HepG2 (cell line): Measurements from ENCODE around the gene DEPDC5. TPM values are rescaled to one million over a fixed set of nuclear protein-coding genes. Genes with fewer than 3 reads are reported as not detected.

Source experiments
- ATAC-seq: fragments of 200-7000 bp; cut with Tn5 transposase; 3 replicates; pipeline ENCODE4 v1.9.1; 2020; ENCODE audit warnings: mild to moderate bottlenecking, moderate library complexity
- BruUV-seq: library from RNA; stranded (reverse); fragments of 400-500 nt; replicated peaks from 2 replicates; lab custom pipeline; 2021; lab: Mats Ljungman, UMichigan
- CTCF ChIA-PET: fragments of 300-600 bp; formaldehyde crosslinking; extraction: SDS; loops from one replicate; lab custom pipeline; 2021; ENCODE audit warnings: low total read pairs, inconsistent platforms, low intra/inter-chr PET ratio; lab: Yijun Ruan, JAX
- POLR2A ChIA-PET: fragments of 350-600 bp; sonication (Branson Sonifier 250); formaldehyde crosslinking; loops from one replicate; lab custom pipeline; 2020; ENCODE audit warnings: antibody characterized with exemption, inconsistent platforms; lab: Yijun Ruan, JAX
- DNase-seq: peaks from one replicate; pipeline ENCODE4 v3.0.0-alpha.2; 2015; ENCODE audit warnings: low spot score
- FAIRE-seq: peaks from 3 replicates; lab custom pipeline; 2011; peaks lifted over from hg19 to GRCh38; lab: Jason Lieb, UNC
- H2AFZ ChIP-seq: one replicate; pipeline ENCODE4 v1.6.1; 2011; ENCODE audit warnings: low read length, inconsistent platforms
- H3K27ac ChIP-seq: fragments of 300-600 bp; 3 replicates; pipeline ENCODE4 v1.8.0; 2011; ENCODE audit warnings: mixed run types, mild to moderate bottlenecking, mixed read lengths, low read length, inconsistent platforms; ENCODE audit not compliant: insufficient read depth; ENCODE audit errors: extremely low read length
- H3K27me3 ChIP-seq, 2 experiments: fragments of 200-600 bp in 1 of 2; 2 replicates in 1 of 2; 3 replicates in 1 of 2; pipeline versions ENCODE4 v1.6.0 to v1.8.0; 2011; ENCODE audit warnings: low read length in 2 of 2, mild to moderate bottlenecking in 2 of 2, moderate library complexity in 2 of 2, inconsistent platforms in 1 of 2; ENCODE audit not compliant: insufficient read depth in 2 of 2, control insufficient read depth in 1 of 2
- H3K36me3 ChIP-seq, 2 experiments: fragments of 200-600 bp in 1 of 2; replicated peaks in 1 of 2; 2 replicates in 1 of 2; 3 replicates in 1 of 2; pipeline versions ENCODE4 v1.5.1 to v1.8.0; 2011; ENCODE audit warnings: low read length in 2 of 2, inconsistent platforms in 1 of 2; ENCODE audit not compliant: insufficient read depth in 2 of 2, control insufficient read depth in 1 of 2
- H3K4me1 ChIP-seq: 2 replicates; pipeline ENCODE4 v1.5.1; 2012; ENCODE audit warnings: low read length, inconsistent platforms; ENCODE audit not compliant: insufficient read depth
- H3K4me2 ChIP-seq: 2 replicates; pipeline ENCODE4 v1.6.0; 2011; ENCODE audit warnings: low read depth, low read length, inconsistent platforms
- H3K4me3 ChIP-seq, 3 experiments: fragments of 200-600 bp in 1 of 3; sonication (generic), shearing (Covaris generic) in 1 of 3; replicated peaks in 1 of 3; 2 replicates each; pipeline ENCODE4 v1.5.1; 2011 to 2016; ENCODE audit warnings: low read length in 3 of 3, inconsistent platforms in 2 of 3, low read depth in 2 of 3, mild to moderate bottlenecking in 2 of 3, control low read depth in 1 of 3, mixed read lengths in 1 of 3; ENCODE audit not compliant: insufficient read depth in 1 of 3
- H3K79me2 ChIP-seq: one replicate; pipeline ENCODE4 v1.6.1; 2011; ENCODE audit warnings: low read length, inconsistent platforms; ENCODE audit not compliant: insufficient read depth
- H3K9ac ChIP-seq: 2 replicates; pipeline ENCODE4 v1.6.0; 2011; ENCODE audit warnings: mild to moderate bottlenecking, low read depth, low read length, inconsistent platforms; ENCODE audit not compliant: insufficient read depth
- H3K9me3 ChIP-seq: 2 replicates; pipeline ENCODE4 v1.5.1; 2012; ENCODE audit warnings: mild to moderate bottlenecking, low read length
- H4K20me1 ChIP-seq: 2 replicates; pipeline ENCODE4 v1.6.0; 2011; ENCODE audit warnings: inconsistent platforms, mild to moderate bottlenecking, low read length, moderate library complexity; ENCODE audit not compliant: insufficient read depth
- CEBPG ChIP-seq: IDR thresholded peaks from 2 replicates; pipeline ENCODE4 v1.6.1; 2016
- MAFF ChIP-seq: IDR thresholded peaks from 2 replicates; pipeline ENCODE4 v1.6.1; 2011; ENCODE audit warnings: low read depth, low read length, improper control_type of control experiment
- MAFK ChIP-seq, 2 experiments: IDR thresholded peaks in 1 of 2; conservative IDR thresholded peaks in 1 of 2; 2 replicates each; pipeline ENCODE4 v1.6.1; 2011; ENCODE audit warnings: improper control_type of control experiment in 2 of 2, low read length in 2 of 2
- NCOA2 ChIP-seq: sonication (generic); formaldehyde crosslinking; IDR thresholded peaks from 2 replicates; pipeline ENCODE4 v1.8.0; 2022; ENCODE audit warnings: inconsistent platforms
- NFIC ChIP-seq: IDR thresholded peaks from 2 replicates; pipeline ENCODE4 v1.6.1; 2012; ENCODE audit warnings: mild to moderate bottlenecking, low read length, inconsistent platforms
- SIX4 ChIP-seq: sonication (generic); formaldehyde crosslinking; IDR thresholded peaks from 2 replicates; pipeline ENCODE4 v1.4.0; 2020; ENCODE audit warnings: missing genetic modification reagents
- SNAPC2 ChIP-seq: sonication (generic); formaldehyde crosslinking; IDR thresholded peaks from 2 replicates; pipeline ENCODE4 v1.8.1; 2022; ENCODE audit warnings: mild to moderate bottlenecking, missing genetic modification reagents
- SP2 ChIP-seq: sonication (generic); formaldehyde crosslinking; IDR thresholded peaks from 2 replicates; pipeline ENCODE4 v1.5.1; 2020; ENCODE audit warnings: mild to moderate bottlenecking, missing genetic modification reagents
- STAG1 ChIP-seq: sonication (generic); formaldehyde crosslinking; IDR thresholded peaks from 2 replicates; pipeline ENCODE4 v1.4.0; 2020; ENCODE audit warnings: missing genetic modification reagents
- THAP11 ChIP-seq: IDR thresholded peaks from 2 replicates; pipeline ENCODE4 v1.6.1; 2016; ENCODE audit warnings: missing biosample characterization, missing genetic modification reagents
- ZMYM2 ChIP-seq: sonication (generic); formaldehyde crosslinking; IDR thresholded peaks from 2 replicates; pipeline ENCODE4 v1.8.0; 2022; ENCODE audit warnings: mild to moderate bottlenecking, missing genetic modification reagents
- ZNF616 ChIP-seq: sonication (generic); formaldehyde crosslinking; IDR thresholded peaks from 2 replicates; pipeline ENCODE4 v1.5.0; 2020; ENCODE audit warnings: low read depth, mild to moderate bottlenecking, missing genetic modification reagents
- ZNF879 ChIP-seq: sonication (generic); formaldehyde crosslinking; IDR thresholded peaks from 2 replicates; pipeline ENCODE4 v1.8.1; 2023; ENCODE audit warnings: missing genetic modification reagents
- WGBS: methylation state at CpG from one replicate; pipeline ENCODE4 v1.1.6; 2017; ENCODE audit warnings: low lambda C conversion rate; 5-methylcytosine and 5-hydroxymethylcytosine counted together
- in situ Hi-C: cut with HindIII; loops from 2 replicates; pipeline ENCODE4 v1.10.0; 2017; ENCODE audit warnings: low pct_unique_long_range_greater_than_20kb; ENCODE audit not compliant: extremely low pct_ligation_motif_present
- intact Hi-C: fragments of 100-400 bp; cut with micrococcal nuclease; formaldehyde crosslinking; loops from one replicate; pipeline ENCODE4 v1.10.0; 2022; ENCODE audit not compliant: unreplicated experiment
- polyA plus RNA-seq, 8 experiments: library from polyadenylated mRNA; depleted of rRNA in 3 of 8; stranded (reverse) in 7 of 8; unstranded in 1 of 8; fragments of >200 nt; fragmentation: Illumina TruSeq in 4 of 8; extraction: Trizol in 4 of 8; gene quantifications; 2 replicates each; pipeline versions ENCODE4 v1.2.1 to v1.2.3, GENCODE V29; 2011 to 2016; ENCODE audit warnings: low read depth in 4 of 8, missing spikeins in 1 of 8, mixed read lengths in 1 of 8; ENCODE audit not compliant: insufficient read depth in 1 of 8
- total RNA-seq, 5 experiments: library from RNA; depleted of rRNA; stranded (reverse); fragments of >200 nt; fragmentation: Illumina TruSeq; extraction: Trizol; gene quantifications; 2 replicates each; pipeline ENCODE4 v1.2.3, GENCODE V29; 2016; ENCODE audit warnings: low read depth in 1 of 5
- TF ChIP-seq, protein P1 (sequence below): sonication (generic); formaldehyde crosslinking; IDR thresholded peaks from 2 replicates; pipeline ENCODE4 v1.5.1; 2020; ENCODE audit warnings: missing genetic modification reagents, mild to moderate bottlenecking, borderline replicate concordance
- TF ChIP-seq, protein P2 (sequence below): sonication (generic); formaldehyde crosslinking; IDR thresholded peaks from 2 replicates; pipeline ENCODE4 v1.4.0; 2020; ENCODE audit warnings: mild to moderate bottlenecking, missing genetic modification reagents
- TF ChIP-seq, protein P3 (sequence below): sonication (generic); formaldehyde crosslinking; IDR thresholded peaks from 2 replicates; pipeline ENCODE4 v1.5.1; 2020; ENCODE audit warnings: mild to moderate bottlenecking, moderate library complexity, missing genetic modification reagents
- TF ChIP-seq, protein P4 (sequence below): sonication (generic); formaldehyde crosslinking; conservative IDR thresholded peaks from 2 replicates; pipeline ENCODE4 v1.8.0; 2022; ENCODE audit warnings: mild to moderate bottlenecking, moderate library complexity, missing genetic modification reagents

The DEPDC5 gene
- total and polyA plus RNA-seq, 2 of the 13 experiments (the other 11 are each of a cell fraction or from before 2014, with no cell fraction given): 9.8 to 12.4 TPM

DNA sequence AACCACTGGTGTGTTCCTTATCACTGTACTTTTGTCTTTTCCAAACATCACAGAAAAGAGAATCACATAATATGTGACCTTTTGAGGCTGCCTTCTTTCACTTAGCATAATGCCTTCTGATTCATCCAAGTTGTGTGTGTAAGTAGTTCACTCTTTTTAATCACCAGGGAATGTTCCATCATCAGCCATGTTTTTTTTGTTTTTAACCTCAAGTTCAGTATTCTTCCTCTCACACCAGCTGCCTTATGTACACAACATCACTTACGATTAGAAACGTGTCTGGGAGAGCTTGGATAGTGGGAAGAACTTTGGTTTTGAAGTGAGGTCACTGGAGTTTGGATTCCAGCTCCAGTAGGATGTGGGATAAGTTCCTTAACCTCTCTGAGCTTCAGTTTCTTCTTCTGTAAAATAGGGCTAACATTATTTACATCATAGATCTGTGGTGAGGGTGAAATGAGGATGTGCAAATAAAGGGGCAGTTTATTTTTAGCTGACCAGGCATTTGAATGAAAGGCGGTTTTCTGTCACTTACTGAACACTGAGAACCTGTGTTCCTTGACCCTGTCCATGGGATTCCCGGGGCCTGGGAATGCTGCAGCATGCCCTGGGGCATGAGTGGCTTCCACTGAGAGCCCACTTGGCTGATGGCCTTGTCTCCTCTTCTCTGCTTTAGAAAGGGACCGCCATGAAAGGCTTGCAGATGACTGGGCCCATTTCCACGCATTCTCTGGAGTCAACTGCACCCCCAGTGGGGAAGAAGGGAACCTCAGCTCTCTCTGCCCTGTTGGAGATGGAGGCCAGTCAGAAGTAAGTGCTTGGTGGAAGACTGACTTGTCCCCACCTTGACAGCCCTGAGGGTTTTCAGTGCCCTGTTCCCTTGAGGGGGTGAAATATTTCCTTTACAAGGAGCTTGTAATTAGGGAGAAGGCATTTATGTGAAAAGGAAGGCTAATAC lies 92.6 kb downstream of the DEPDC5 start:
- H3K27me3 ChIP-seq: no peaks in the 10 kb centered on the region
- POLR2A ChIA-PET: no interaction called here
- DNase-seq (no peak), ATAC-seq (peak; percentile 71), FAIRE-seq (peak; percentile 32)
- in situ Hi-C loops: no loop called here
- CTCF ChIA-PET: no interaction called here
- no peaks in the 10 kb centered on the region for H3K4me1 ChIP-seq
- no peak overlapping the region for H3K4me3 ChIP-seq
- no peak overlapping the region for H3K4me2 ChIP-seq
- 86% methylated on average over 6 of the region's 6 CpGs for WGBS
- H3K79me2 ChIP-seq: no peaks in the 10 kb centered on the region
- no peaks in the 10 kb centered on the region for H4K20me1 ChIP-seq
- no peak overlapping the region for H3K27ac ChIP-seq
- H3K9ac ChIP-seq: no peak overlapping the region
- peaks cover 12 to 49% of the 10 kb centered on the region in 2 experiments; a peak in 4 of 5 replicates for H3K36me3 ChIP-seq
- no TSS peak for BruUV-seq
- intact Hi-C loops: no loop called here
- H2AFZ ChIP-seq: no peak overlapping the region
- H3K9me3 ChIP-seq: no peaks in the 10 kb centered on the region
- TF ChIP-seq THAP11 (CRISPR knock-in tag) (no peak), NFIC (no peak), STAG1 (CRISPR knock-in tag) (peak; percentile 40; the same call in 1 of the 2 replicates), SNAPC2 (CRISPR knock-in tag) (no peak), ZNF616 (CRISPR knock-in tag) (no peak), SIX4 (CRISPR knock-in tag) (no peak), NCOA2 (CRISPR knock-in tag) (no peak), ZNF879 (CRISPR knock-in tag) (no peak), MAFF (peak; percentile 41; the same call in 1 of the 2 replicates), ZMYM2 (no peak), SP2 (CRISPR knock-in tag) (no peak), CEBPG (CRISPR knock-in tag) (no peak), MAFK (conservative IDR thresholded peaks at IDR 0.05 in 1 of 2, IDR thresholded peaks at IDR 0.05 in 1 of 2; ENCODE audit: low read length in 2 of 2) (peak; percentile 24 to 76; a peak in 2 of 4 replicates)
- TF ChIP-seq, protein P1, sequence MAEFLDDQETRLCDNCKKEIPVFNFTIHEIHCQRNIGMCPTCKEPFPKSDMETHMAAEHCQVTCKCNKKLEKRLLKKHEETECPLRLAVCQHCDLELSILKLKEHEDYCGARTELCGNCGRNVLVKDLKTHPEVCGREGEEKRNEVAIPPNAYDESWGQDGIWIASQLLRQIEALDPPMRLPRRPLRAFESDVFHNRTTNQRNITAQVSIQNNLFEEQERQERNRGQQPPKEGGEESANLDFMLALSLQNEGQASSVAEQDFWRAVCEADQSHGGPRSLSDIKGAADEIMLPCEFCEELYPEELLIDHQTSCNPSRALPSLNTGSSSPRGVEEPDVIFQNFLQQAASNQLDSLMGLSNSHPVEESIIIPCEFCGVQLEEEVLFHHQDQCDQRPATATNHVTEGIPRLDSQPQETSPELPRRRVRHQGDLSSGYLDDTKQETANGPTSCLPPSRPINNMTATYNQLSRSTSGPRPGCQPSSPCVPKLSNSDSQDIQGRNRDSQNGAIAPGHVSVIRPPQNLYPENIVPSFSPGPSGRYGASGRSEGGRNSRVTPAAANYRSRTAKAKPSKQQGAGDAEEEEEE: no peak
- TF ChIP-seq, protein P2, sequence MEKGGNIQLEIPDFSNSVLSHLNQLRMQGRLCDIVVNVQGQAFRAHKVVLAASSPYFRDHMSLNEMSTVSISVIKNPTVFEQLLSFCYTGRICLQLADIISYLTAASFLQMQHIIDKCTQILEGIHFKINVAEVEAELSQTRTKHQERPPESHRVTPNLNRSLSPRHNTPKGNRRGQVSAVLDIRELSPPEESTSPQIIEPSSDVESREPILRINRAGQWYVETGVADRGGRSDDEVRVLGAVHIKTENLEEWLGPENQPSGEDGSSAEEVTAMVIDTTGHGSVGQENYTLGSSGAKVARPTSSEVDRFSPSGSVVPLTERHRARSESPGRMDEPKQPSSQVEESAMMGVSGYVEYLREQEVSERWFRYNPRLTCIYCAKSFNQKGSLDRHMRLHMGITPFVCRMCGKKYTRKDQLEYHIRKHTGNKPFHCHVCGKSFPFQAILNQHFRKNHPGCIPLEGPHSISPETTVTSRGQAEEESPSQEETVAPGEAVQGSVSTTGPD: no peak
- TF ChIP-seq, protein P3, sequence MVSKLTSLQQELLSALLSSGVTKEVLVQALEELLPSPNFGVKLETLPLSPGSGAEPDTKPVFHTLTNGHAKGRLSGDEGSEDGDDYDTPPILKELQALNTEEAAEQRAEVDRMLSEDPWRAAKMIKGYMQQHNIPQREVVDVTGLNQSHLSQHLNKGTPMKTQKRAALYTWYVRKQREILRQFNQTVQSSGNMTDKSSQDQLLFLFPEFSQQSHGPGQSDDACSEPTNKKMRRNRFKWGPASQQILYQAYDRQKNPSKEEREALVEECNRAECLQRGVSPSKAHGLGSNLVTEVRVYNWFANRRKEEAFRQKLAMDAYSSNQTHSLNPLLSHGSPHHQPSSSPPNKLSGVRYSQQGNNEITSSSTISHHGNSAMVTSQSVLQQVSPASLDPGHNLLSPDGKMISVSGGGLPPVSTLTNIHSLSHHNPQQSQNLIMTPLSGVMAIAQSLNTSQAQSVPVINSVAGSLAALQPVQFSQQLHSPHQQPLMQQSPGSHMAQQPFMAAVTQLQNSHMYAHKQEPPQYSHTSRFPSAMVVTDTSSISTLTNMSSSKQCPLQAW (CRISPR knock-in tag): no peak
- TF ChIP-seq, protein P4, sequence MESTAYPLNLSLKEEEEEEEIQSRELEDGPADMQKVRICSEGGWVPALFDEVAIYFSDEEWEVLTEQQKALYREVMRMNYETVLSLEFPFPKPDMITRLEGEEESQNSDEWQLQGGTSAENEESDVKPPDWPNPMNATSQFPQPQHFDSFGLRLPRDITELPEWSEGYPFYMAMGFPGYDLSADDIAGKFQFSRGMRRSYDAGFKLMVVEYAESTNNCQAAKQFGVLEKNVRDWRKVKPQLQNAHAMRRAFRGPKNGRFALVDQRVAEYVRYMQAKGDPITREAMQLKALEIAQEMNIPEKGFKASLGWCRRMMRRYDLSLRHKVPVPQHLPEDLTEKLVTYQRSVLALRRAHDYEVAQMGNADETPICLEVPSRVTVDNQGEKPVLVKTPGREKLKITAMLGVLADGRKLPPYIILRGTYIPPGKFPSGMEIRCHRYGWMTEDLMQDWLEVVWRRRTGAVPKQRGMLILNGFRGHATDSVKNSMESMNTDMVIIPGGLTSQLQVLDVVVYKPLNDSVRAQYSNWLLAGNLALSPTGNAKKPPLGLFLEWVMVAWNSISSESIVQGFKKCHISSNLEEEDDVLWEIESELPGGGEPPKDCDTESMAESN (CRISPR knock-in tag): no peak
